SK-N-SH treated with all-trans-retinoic acid at 6 μM for 48 hours (cell line): Measurements from ENCODE around the gene NRXN3.

Experiments
- ARNTL ChIP-seq: fragments of 450-650 bp; formaldehyde crosslinking; IDR thresholded peaks from 2 replicates; pipeline ENCODE4 v1.5.0; 2020; ENCODE audit warnings: low read depth, mild to moderate bottlenecking, moderate library complexity, borderline replicate concordance
- ESRRG ChIP-seq: fragments of 250-450 bp; sonication (Bioruptor Pico); IDR thresholded peaks from 2 replicates; pipeline ENCODE4 v1.6.1; 2021; ENCODE audit warnings: mild to moderate bottlenecking
- GLIS3 ChIP-seq: fragments of 250-450 bp; sonication (Bioruptor Pico); IDR thresholded peaks from 2 replicates; pipeline ENCODE4 v1.5.0; 2020; ENCODE audit warnings: mild to moderate bottlenecking, moderate library complexity
- ISL1 ChIP-seq: fragments of 250-450 bp; sonication (Bioruptor Pico); IDR thresholded peaks from 2 replicates; pipeline ENCODE4 v2.1.2; 2022; ENCODE audit warnings: mild to moderate bottlenecking, moderate library complexity
- PPARA ChIP-seq: fragments of 250-450 bp; sonication (Bioruptor Pico); IDR thresholded peaks from 2 replicates; pipeline ENCODE4 v1.5.0; 2020; ENCODE audit warnings: mild to moderate bottlenecking, borderline replicate concordance
- SNAI2 ChIP-seq: fragments of 250-450 bp; sonication (Bioruptor Pico); IDR thresholded peaks from 2 replicates; pipeline ENCODE4 v1.5.0; 2020; ENCODE audit warnings: mild to moderate bottlenecking, moderate library complexity
- TOX ChIP-seq: fragments of 250-450 bp; sonication (Bioruptor Pico); IDR thresholded peaks from 2 replicates; pipeline ENCODE4 v1.8.0; 2021; ENCODE audit warnings: mild to moderate bottlenecking, moderate library complexity, borderline replicate concordance
- TSHZ2 ChIP-seq: fragments of 250-450 bp; sonication (Bioruptor Pico); IDR thresholded peaks from 2 replicates; pipeline ENCODE4 v1.5.0; 2020; ENCODE audit warnings: mild to moderate bottlenecking, moderate library complexity
- ZFP30 ChIP-seq: fragments of 450-650 bp; formaldehyde crosslinking; IDR thresholded peaks from 2 replicates; pipeline ENCODE4 v1.5.0; 2022; ENCODE audit warnings: mild to moderate bottlenecking, moderate library complexity
- ZNF565 ChIP-seq: fragments of 450-650 bp; formaldehyde crosslinking; conservative IDR thresholded peaks from 2 replicates; pipeline ENCODE4 v1.5.0; 2020; ENCODE audit warnings: low read depth, mild to moderate bottlenecking, moderate library complexity
- ZNF8 ChIP-seq: fragments of 450-650 bp; formaldehyde crosslinking; IDR thresholded peaks from 2 replicates; pipeline ENCODE4 v1.5.0; 2020; ENCODE audit warnings: mild to moderate bottlenecking, moderate library complexity
- TF ChIP-seq, protein P1 (sequence below): fragments of 250-450 bp; sonication (Bioruptor Pico); IDR thresholded peaks from 2 replicates; pipeline ENCODE4 v1.8.0; 2020; ENCODE audit warnings: mild to moderate bottlenecking, moderate library complexity, borderline replicate concordance

- TF ChIP-seq TSHZ2 (CRISPR knock-in tag) (no peak), ESRRG (CRISPR knock-in tag) (no peak), ZNF8 (CRISPR knock-in tag) (no peak), SNAI2 (no peak), ZFP30 (CRISPR knock-in tag) (no peak), ISL1 (CRISPR knock-in tag) (no peak), ARNTL (CRISPR knock-in tag) (no peak), GLIS3 (CRISPR knock-in tag) (no peak), TOX (CRISPR knock-in tag) (no peak), ZNF565 (no peak), PPARA (CRISPR knock-in tag) (no peak)
- TF ChIP-seq, protein P1, sequence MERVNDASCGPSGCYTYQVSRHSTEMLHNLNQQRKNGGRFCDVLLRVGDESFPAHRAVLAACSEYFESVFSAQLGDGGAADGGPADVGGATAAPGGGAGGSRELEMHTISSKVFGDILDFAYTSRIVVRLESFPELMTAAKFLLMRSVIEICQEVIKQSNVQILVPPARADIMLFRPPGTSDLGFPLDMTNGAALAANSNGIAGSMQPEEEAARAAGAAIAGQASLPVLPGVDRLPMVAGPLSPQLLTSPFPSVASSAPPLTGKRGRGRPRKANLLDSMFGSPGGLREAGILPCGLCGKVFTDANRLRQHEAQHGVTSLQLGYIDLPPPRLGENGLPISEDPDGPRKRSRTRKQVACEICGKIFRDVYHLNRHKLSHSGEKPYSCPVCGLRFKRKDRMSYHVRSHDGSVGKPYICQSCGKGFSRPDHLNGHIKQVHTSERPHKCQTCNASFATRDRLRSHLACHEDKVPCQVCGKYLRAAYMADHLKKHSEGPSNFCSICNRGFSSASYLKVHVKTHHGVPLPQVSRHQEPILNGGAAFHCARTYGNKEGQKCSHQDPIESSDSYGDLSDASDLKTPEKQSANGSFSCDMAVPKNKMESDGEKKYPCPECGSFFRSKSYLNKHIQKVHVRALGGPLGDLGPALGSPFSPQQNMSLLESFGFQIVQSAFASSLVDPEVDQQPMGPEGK: no peak
These were observed 1272.6 kb downstream of the NRXN3 start for GRCh38 chr14:79442786-79443185.
